GM23248 (cell line): ENCODE measurements around the gene SAFB2.

Source experiments
- EZH2 ChIP-seq: fragments of 200-600 bp; sonication (generic); IDR thresholded peaks from 2 replicates; pipeline ENCODE4 v1.6.1; 2018; ENCODE audit warnings: antibody characterized with exemption, mild to moderate bottlenecking; ENCODE audit not compliant: insufficient read depth, poor library complexity, severe bottlenecking
- EZH2phosphoT487 ChIP-seq: fragments of 200-600 bp; sonication (generic); IDR thresholded peaks from 2 replicates; pipeline ENCODE4 v1.6.1; 2018; ENCODE audit warnings: antibody characterized with exemption, moderate library complexity, mild to moderate bottlenecking, low read depth; ENCODE audit not compliant: insufficient read depth

GRCh38 chr19:5560156-5560555, 62.4 kb downstream of the SAFB2 start:
- TF ChIP-seq EZH2: no peak
- no peak for TF ChIP-seq EZH2phosphoT487
